B cell (primary cell): ENCODE results near the gene ZFR2. TPM values are rescaled to one million over a fixed set of nuclear protein-coding genes. Genes with fewer than 3 reads are reported as not detected.
A peak's percentile ranks its signal among the peaks of the same experiment; 100 is the strongest.

Experiments used
- ATAC-seq: fragments of 200-7000 bp; cut with Tn5 transposase; one replicate; pipeline ENCODE4 v1.10.0; 2021; ENCODE audit warnings: low read depth, mild to moderate bottlenecking, moderate number of reproducible peaks, moderate library complexity
- CTCF ChIA-PET: fragments of 350-600 bp; sonication (Branson Sonifier 250); formaldehyde crosslinking; loops from one replicate; lab custom pipeline; 2021; ENCODE audit warnings: antibody characterized with exemption, inconsistent platforms; lab: Charles Lee
- POLR2A ChIA-PET: fragments of 350-600 bp; sonication (Branson Sonifier 250); formaldehyde crosslinking; loops from one replicate; lab custom pipeline; 2021; ENCODE audit warnings: antibody characterized with exemption; lab: Charles Lee
- DNase-seq: peaks from one replicate; pipeline ENCODE4 v3.0.0; 2013
- H2AFZ ChIP-seq: 2 replicates; pipeline ENCODE4 v1.6.1; 2012; ENCODE audit warnings: mild to moderate bottlenecking, low read depth, low read length; ENCODE audit not compliant: insufficient read depth, poor library complexity, severe bottlenecking
- H3K27ac ChIP-seq, 2 donors: 1 replicate in 1 of 2; 2 replicates in 1 of 2; pipeline ENCODE4 v1.5.1; 2012 to 2013; ENCODE audit warnings: low read length in 2 of 2, mild to moderate bottlenecking in 2 of 2, moderate library complexity in 1 of 2
- H3K27me3 ChIP-seq, 4 experiments: fragments of 200-600 bp in 1 of 4; sonication (generic) in 1 of 4; replicated peaks in 1 of 4; 1 replicate in 2 of 4; 2 replicates in 2 of 4; pipeline versions ENCODE4 v1.6.1 to v1.7.0; 2013 to 2016; ENCODE audit warnings: low read length in 3 of 4, mild to moderate bottlenecking in 2 of 4, mixed read lengths in 1 of 4, moderate library complexity in 1 of 4; ENCODE audit not compliant: insufficient read depth in 4 of 4, control insufficient read depth in 3 of 4; ENCODE audit errors: control extremely low read depth in 1 of 4
- H3K36me3 ChIP-seq, 2 experiments: replicated peaks in 1 of 2; 1 replicate in 1 of 2; 2 replicates in 1 of 2; pipeline versions ENCODE4 v1.6.1 to v1.7.1; 2013; ENCODE audit warnings: low read length in 1 of 2; ENCODE audit not compliant: insufficient read depth in 2 of 2, control insufficient read depth in 1 of 2; ENCODE audit errors: control extremely low read depth in 1 of 2, extremely low read depth in 1 of 2
- H3K4me1 ChIP-seq, 2 donors: fragments of 200-600 bp in 1 of 2; sonication (generic) in 1 of 2; 1 replicate in 1 of 2; 2 replicates in 1 of 2; pipeline versions ENCODE4 v1.5.1 to v1.6.1; 2013 to 2017; ENCODE audit warnings: low read length in 2 of 2; ENCODE audit not compliant: control insufficient read depth in 2 of 2, insufficient read depth in 2 of 2
- H3K4me2 ChIP-seq: replicated peaks from 2 replicates; pipeline ENCODE3; 2012; ENCODE audit warnings: mild to moderate bottlenecking, low read depth, low read length; ENCODE audit not compliant: poor library complexity, severe bottlenecking
- H3K4me3 ChIP-seq, 5 experiments: fragments of 200-600 bp in 1 of 5; sonication (generic) in 1 of 5; 1 replicate in 3 of 5; 2 replicates in 2 of 5; pipeline versions ENCODE4 v1.5.1 to v1.7.0; 2011 to 2016; ENCODE audit warnings: low read length in 4 of 5, mild to moderate bottlenecking in 4 of 5, low read depth in 2 of 5, control low read depth in 1 of 5, moderate library complexity in 1 of 5; ENCODE audit not compliant: insufficient read depth in 1 of 5; ENCODE audit errors: control extremely low read depth in 1 of 5, extremely low read depth in 1 of 5
- H3K79me2 ChIP-seq: fragments of 200-600 bp; sonication (generic); one replicate; pipeline ENCODE4 v1.6.0; 2016; ENCODE audit warnings: low read length; ENCODE audit not compliant: control insufficient read depth, insufficient read depth
- H3K9ac ChIP-seq: fragments of 200-600 bp; sonication (generic); 2 replicates; pipeline ENCODE4 v1.6.1; 2017; ENCODE audit warnings: mild to moderate bottlenecking, low read length, moderate library complexity
- H3K9me3 ChIP-seq, 3 donors: one replicate each; pipeline versions ENCODE4 v1.6.1 to v1.7.1; 2013; ENCODE audit warnings: low read length in 2 of 3; ENCODE audit not compliant: control insufficient read depth in 2 of 3, insufficient read depth in 1 of 3; ENCODE audit errors: control extremely low read depth in 1 of 3
- H4K20me1 ChIP-seq: 2 replicates; pipeline ENCODE4 v1.6.0; 2012; ENCODE audit warnings: mild to moderate bottlenecking, low read length; ENCODE audit not compliant: insufficient read depth, control insufficient read depth, poor library complexity, severe bottlenecking
- H3K27ac Mint-ChIP-seq: one replicate; pipeline ENCODE4 v1.8.0; 2021; ENCODE audit warnings: mixed read lengths
- H3K27me3 Mint-ChIP-seq: one replicate; pipeline ENCODE4 v1.8.0; 2021; ENCODE audit warnings: mixed read lengths
- H3K4me1 Mint-ChIP-seq: one replicate; pipeline ENCODE4 v1.8.0; 2021; ENCODE audit warnings: mixed read lengths
- H3K4me3 Mint-ChIP-seq: one replicate; pipeline ENCODE4 v1.8.0; 2021; ENCODE audit warnings: mixed read lengths
- H3K9me3 Mint-ChIP-seq: one replicate; pipeline ENCODE4 v1.8.0; 2022; ENCODE audit warnings: mixed read lengths; ENCODE audit not compliant: insufficient read depth
- CTCF ChIP-seq: fragments of 200-600 bp; IDR thresholded peaks from one replicate; pipeline ENCODE4 v1.8.0; 2022; ENCODE audit warnings: antibody characterized with exemption, mild to moderate bottlenecking
- EZH2 ChIP-seq: IDR thresholded peaks from 2 replicates; pipeline ENCODE4 v1.6.1; 2012; ENCODE audit warnings: borderline replicate concordance, low read depth, mild to moderate bottlenecking, moderate library complexity, low read length; ENCODE audit not compliant: insufficient read depth, poor library complexity, severe bottlenecking
- WGBS: methylation state at CpG from one replicate; pipeline ENCODE4 v1.1.5; 2013; ENCODE audit warnings: missing lambda C conversion rate; ENCODE audit not compliant: insufficient coverage; 5-methylcytosine and 5-hydroxymethylcytosine counted together
- intact Hi-C: fragments of 100-400 bp; cut with micrococcal nuclease; formaldehyde crosslinking; loops from one replicate; pipeline ENCODE4 v1.10.0; 2022
- polyA plus RNA-seq: library from polyadenylated mRNA; depleted of rRNA; stranded (reverse); fragments of >200 nt; gene quantifications from 2 replicates; pipeline ENCODE4 v1.2.3, GENCODE V29; 2012
- total RNA-seq, 2 donors: library from RNA; stranded (reverse); fragments of 120-200 nt in 1 of 2; gene quantifications; 1 replicate in 1 of 2; 2 replicates in 1 of 2; pipeline versions ENCODE4 v1.2.3 to v1.2.4, GENCODE V29; 2013 to 2022

The ZFR2 gene
- total and polyA plus RNA-seq, 2 donors (not counting 1 experiment from before 2014, with no cell fraction given), result 0.36 to 0.39 TPM

DNA sequence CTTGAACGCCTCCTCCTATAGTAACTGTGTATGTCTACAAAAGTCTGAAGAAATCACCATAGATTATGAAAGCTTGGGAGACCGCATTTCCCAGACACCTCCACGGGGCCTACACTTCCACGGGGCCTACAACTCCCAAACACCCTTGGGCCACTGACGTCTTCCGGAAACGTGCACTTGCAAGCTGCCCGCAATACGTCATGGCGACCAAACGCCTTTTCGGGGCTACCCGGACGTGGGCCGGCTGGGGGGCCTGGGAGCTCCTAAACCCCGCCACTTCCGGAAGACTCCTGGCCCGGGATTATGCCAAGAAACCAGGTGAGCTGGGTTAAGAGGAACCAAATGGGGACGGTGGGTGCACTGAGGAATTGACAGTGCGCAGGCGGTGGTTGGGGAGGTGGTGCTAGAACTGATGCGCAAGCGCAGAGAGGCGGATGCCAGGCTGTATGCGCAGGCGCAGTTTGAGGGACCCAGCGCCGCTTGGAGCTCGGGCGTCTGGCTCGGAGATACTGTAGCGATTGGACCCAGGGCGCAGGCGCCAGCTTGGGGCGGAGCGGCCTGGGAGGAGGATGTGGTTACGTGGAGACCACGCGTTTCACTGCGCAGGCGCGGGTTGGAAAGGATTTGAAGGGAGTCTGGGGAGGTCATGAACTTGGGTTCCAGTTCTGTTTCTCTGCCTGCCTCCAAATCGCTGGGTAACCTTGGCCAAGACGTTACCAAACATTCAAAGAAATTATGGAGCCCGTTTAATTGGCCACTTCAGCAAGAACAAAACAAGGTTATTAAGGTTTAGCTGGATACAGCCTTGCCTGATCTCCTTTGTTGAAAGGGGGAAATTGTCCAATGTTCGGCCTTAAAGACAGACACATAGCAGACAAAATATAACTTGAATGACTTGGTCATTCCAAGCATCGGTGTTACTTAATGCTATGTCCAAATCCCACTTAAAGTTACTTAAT, 106.1 kb downstream of the ZFR2 start, which contains the start of gene MRPL54:
TSS of gene MRPL54 (plus strand) at position 182 of the 959 bp plus-strand sequence. CDS start at position 201, 19 bp downstream.
- Histone ChIP-seq H3K9ac (peak within 1 kb of the TSS; percentile 100), H3K4me3 (peak within 1 kb of the TSS; percentile 49 to 99 (median 97)), H3K79me2 (peaks cover 52% of the 10 kb centered on the region), H4K20me1 (peaks cover 28% of the 10 kb centered on the region), H2AFZ (peak within 1 kb of the TSS; percentile 85), H3K9me3 (peaks cover 0 to 3% (median 0%) of the 10 kb centered on the region in 3 donors), H3K4me2 (peak within 1 kb of the TSS; percentile 95), H3K27ac (peak within 1 kb of the TSS; percentile 100), H3K27me3 (no peaks in the 10 kb centered on the region), H3K4me1 (peaks cover 25 to 35% of the 10 kb centered on the region in 2 donors), H3K36me3 (peaks cover 0 to 36% of the 10 kb centered on the region in 2 experiments)
- TF ChIP-seq CTCF (no peak), EZH2 (no peak)
- POLR2A ChIA-PET, result interaction anchor here (0.5 to 2.2 kb wide), 14 partner anchors 49 to 1924 kb away, joined by 3 to 14 read pairs (median 4); partner anchors contain the start of genes DAPK3, DOHH, EEF2 and FEM1A
- no peaks in the 10 kb centered on the region for H3K27me3 Mint-ChIP-seq
- H3K4me3 Mint-ChIP-seq, result peak within 1 kb of the TSS; percentile 99
- CTCF ChIA-PET, result interaction anchor here (0.6 to 2.9 kb wide), 18 partner anchors 9 to 1065 kb away, joined by 3 to 15 read pairs (median 3); partner anchors contain the start of genes EEF2, PIP5K1C and RAX2
- intact Hi-C loops, result loop anchor here (1.0 to 10.0 kb wide), 10 partner anchors 50 to 1922 kb away; partner anchors contain the start of genes ANKRD24, CHAF1A, DPP9 and EEF2
- peak within 1 kb of the TSS; percentile 100 for H3K27ac Mint-ChIP-seq
- WGBS, result under 1% methylated on average over 43 of the region's 47 CpGs
- H3K9me3 Mint-ChIP-seq, result no peaks in the 10 kb centered on the region
- peak; percentile 78 for ATAC-seq
- peak; percentile 100 for DNase-seq
- peaks cover 37% of the 10 kb centered on the region for H3K4me1 Mint-ChIP-seq
